HG03378 (cell line): Measurements from ENCODE around the gene GANC.
"Not testable (repeated sequence)": the region's sequence is repeated elsewhere in the genome, so short reads cannot be mapped to it uniquely, and the experiment has no call there.

Experiments
- ATAC-seq: cut with Tn5 transposase; IDR thresholded peaks from one replicate; pipeline ENCODE4 v1.9.1; 2021; ENCODE audit warnings: mild to moderate bottlenecking, moderate library complexity; ENCODE audit not compliant: unreplicated experiment

Gene GANC

DNA sequence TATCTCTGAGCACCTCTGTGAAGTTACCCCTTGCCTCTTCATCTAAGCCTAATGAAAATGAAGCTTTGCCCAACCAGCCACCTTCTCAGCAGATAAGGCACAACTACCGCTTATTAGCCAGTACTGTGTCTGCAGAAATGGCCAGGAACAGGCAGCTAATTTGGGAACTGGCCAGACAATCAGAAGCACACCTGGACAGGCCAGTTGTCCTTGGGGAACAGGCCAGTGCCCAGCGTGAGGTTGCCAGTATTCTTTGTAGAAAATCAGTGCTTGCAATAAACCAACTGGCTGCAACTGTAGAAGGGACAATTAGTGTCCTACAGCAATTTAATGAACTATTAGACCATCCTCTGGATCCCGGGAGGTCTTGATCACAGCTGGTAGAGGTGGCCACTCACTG is 10.7 kb downstream of the GANC start:
- ATAC-seq, result no peak

- no peak for ATAC-seq
Observed at GRCh38 chr15:42284551-42284950, 11.6 kb downstream of the GANC start.

DNA sequence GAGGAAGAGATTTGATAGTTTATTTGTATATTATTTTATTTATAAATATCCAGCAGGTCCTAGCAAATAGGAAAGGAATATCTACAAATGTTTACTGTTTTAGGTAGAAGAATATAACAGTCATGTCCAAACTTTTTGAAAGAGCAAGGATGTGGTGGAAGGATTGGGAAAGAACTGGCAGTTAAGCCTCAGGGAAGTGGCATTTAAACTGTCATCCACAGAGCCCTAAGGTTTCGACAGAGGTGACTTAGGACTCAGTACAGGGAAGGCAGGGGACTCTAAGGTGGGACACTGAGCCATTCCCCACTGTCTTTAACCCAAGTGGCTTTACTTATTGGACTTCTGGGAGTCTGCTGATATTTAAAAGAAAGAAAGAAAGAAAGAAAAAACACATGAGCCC is 12.0 kb downstream of the GANC start:
- no peak for ATAC-seq

GRCh38 chr15:42286445-42287029 is 13.5 kb downstream of the GANC start:
- no peak for ATAC-seq

GRCh38 chr15:42287931-42288330 is 14.9 kb downstream of the GANC start:
- ATAC-seq, result no peak

- ATAC-seq, result no peak
Observed at GRCh38 chr15:42289166-42289565, 16.2 kb downstream of the GANC start.

DNA sequence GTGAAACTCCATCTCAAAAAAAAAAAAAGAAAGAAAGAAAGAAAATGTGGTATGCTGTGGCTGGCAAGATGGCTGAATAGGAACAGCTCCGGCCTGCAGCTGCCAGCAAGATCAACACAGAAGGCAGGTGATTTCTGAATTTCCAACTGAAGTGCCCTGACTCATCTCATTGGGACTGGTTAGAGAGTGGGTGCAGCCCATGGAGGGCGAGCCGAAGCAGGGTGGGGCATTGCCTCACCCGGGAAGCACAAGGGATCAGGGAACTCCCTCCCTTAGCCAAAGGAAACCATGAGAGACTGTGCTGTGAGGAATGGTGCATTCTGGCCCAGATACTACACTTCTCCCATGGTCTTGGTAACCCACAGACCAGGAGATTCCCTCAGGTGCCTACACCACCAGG is 28.0 kb downstream of the GANC start:
- not testable (repeated sequence) for ATAC-seq

- ATAC-seq, result no peak
Observed at GRCh38 chr15:42306681-42307080, 33.7 kb downstream of the GANC start.

GRCh38 chr15:42313463-42313862 is 40.5 kb downstream of the GANC start:
- no peak for ATAC-seq

DNA sequence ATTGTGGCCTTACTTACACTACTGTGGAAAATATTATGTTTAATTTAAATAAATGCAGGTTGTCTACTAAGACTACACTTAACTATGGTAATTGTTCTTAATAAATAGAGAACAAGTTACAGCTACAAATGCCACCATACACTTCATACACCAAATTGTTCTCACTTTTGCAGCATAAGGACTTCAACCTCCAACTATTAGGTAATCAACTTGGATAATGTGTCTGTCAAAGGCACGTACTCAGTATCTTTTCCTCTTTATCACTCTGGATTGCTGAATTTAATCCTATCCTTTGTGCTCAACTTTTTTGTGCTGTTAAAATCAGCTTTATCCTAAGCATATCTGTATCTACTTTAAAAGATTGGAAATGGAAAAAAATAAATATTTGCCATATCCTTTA is 41.8 kb downstream of the GANC start:
- no peak for ATAC-seq

DNA sequence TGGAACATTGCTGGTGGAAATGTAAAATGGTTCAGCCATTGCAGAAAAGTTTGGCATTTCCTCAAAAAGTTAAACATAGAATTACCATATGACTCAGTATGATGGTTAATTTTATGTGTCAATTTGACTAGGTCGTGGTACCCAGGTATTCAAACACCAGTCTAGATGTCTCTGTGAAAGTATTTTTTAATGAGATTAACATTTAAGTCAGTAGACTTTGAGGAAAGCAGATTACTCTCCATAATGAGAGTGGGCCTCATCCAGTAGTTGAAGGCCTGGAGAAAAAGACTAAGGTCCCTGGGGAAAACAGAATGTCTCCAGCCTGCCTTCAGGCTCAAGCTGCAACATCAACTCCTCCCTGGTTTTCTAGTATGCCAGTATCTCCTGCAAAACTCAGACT is 42.5 kb downstream of the GANC start:
- no peak for ATAC-seq

DNA sequence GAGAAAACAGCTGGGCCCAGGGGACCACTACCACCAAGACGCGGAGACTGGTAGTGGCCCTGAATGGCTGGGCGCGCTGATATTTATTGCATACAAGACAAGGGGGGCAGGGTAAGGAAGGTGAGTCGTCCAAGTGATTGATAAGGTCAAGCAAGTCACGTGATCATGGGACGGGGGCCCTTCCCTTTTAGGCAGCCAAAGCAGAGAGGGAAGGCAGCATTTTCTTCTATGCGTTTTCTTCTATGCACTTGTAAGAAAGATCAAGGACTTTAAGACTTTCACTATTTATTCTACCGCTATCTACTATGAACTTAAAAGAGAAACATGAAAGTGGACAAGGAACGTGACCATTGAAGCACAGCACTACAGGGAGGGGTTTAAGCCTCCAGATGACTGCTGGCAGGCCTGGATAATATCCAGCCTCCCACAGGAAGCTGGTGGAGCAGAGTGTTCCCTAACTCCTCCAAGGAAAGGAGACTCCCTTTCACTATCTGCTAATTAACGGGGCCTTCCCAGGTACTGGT is 43.3 kb downstream of the GANC start:
- ATAC-seq, result not testable (repeated sequence)

- ATAC-seq, result no peak
Observed at GRCh38 chr15:42319206-42319605, 46.2 kb downstream of the GANC start.

GRCh38 chr15:42324308-42324707 is 51.3 kb downstream of the GANC start:
- ATAC-seq, result no peak

- no peak for ATAC-seq
Observed at GRCh38 chr15:42329161-42329560, 56.2 kb downstream of the GANC start.

DNA sequence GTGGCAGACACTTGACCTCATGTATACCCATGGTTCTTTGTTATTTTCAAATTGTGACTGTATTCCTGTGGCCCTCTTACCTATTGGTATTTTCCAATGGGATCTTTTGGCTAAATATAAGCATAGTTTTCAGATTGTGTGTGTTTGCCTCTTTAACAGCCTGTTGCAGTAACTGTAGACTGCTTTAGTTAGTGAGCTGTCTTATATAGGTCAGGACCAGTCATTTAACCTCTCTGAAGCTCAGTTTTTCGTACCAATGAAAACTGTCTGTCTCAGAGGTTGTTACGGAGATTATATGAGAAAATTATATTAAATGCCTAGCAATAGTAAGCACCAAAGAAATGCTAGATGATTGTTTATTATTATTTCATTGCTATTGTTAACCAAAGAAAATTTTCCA is 57.0 kb downstream of the GANC start:
- no peak for ATAC-seq

DNA sequence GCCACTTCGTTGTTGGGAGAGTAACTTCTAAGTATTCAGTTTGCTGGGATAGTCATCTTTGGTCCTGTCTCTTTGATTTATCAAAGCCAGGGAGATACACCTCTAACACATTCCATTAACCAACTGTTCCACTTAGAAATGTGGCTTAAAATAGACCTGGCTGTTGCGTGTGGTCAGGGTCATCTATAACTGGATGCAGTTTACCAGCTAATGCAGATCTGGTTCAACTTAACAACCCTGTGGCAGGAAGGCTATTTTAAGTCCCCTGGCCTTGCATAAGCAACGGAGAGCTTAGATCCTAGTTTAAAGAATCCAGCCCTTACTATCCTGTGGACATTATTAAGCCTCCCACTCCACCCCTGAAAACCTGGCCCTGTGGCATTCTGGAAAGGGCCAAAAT is 58.2 kb downstream of the GANC start:
- no peak for ATAC-seq

DNA sequence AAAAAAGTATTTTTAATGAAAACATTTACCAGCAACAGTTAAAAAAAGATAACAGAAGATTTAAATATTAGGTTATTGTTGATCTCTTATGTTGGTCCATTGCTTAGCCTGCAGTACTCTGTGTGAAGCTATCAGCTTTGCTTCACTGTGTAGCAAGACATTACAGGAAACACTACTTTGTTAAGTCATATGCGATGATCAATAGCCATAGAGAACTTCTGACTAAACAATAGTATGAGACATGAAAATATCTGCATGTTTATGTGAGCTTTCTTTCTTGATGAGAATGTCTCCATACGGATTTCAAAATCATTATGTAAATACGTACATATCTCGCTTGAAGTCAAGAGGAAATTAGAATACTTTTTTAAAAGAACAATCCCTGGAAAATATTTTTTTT is 59.3 kb downstream of the GANC start:
- ATAC-seq, result no peak

GRCh38 chr15:42335074-42335473 is 62.1 kb downstream of the GANC start:
- ATAC-seq, result no peak

GRCh38 chr15:42336650-42337049 is 63.6 kb downstream of the GANC start:
- not testable (repeated sequence) for ATAC-seq

DNA sequence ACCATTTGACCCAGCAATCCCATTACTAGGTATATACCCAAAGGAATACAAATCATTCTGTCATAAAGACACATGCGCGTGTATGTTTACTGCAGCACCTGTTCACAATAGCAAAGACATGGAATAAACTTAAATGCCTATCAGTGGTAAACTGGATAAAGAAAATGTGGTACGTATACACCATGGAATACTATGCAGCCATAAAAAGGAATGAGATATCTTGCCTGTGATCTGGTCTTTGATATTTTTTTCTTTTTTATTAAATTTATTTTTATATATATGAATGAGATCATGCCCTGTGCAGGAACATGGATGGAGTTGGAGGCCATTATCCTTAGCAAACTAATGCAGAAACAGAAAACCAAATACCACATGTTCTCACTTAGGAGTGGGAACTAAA is 64.1 kb downstream of the GANC start:
- ATAC-seq, result not testable (repeated sequence)

- ATAC-seq, result no peak
Observed at GRCh38 chr15:42338500-42338899, 65.5 kb downstream of the GANC start.

DNA sequence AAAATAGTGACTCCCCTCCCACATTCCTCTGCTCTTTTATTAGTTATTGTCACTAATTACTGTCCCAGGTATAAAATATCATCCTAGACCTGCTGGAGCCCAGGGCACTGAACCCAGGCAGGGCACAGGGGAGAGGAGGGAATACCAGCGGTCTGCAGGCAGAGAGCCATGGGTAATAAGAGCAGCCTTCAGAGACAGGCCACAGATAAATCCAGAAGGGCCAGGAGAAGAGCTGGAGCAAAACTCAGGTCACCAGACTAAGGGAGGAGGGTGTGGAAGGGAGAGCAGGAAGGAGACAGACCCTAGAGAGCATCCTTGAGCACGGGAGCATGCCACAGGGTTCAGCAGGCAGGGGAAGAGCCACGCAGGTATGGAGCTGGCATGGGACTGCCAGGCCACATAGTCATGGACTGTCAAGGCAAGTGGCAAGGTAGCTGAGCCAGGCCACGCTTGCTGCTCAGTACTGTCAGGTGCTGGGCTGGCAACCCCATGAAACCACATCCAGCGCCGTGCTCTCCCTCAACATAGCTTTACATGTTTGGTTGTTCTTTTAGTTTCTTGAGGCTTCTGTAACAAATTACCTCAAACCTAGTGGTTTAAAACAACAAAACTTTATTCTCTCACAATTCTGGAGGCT is 70.7 kb downstream of the GANC start:
- ATAC-seq, result no peak
